RWPE1 (cell line): ENCODE measurements around the gene USP2.

Source experiments
- CTCF ChIA-PET: fragments of 350-600 bp; sonication (Branson Sonifier 250); formaldehyde crosslinking; extraction: SDS; loops from one replicate; lab custom pipeline; 2021; lab: Yijun Ruan, JAX
- POLR2A ChIA-PET: fragments of 400-600 bp; formaldehyde crosslinking; extraction: SDS; loops from one replicate; lab custom pipeline; 2020; ENCODE audit warnings: antibody characterized with exemption; ENCODE audit not compliant: low non-redundant PET; lab: Yijun Ruan, JAX
- DNase-seq: peaks from one replicate; pipeline ENCODE4 v3.0.0; 2012; ENCODE audit warnings: low spot score
- H3K27ac ChIP-seq: fragments of 450-650 bp; 2 replicates; pipeline ENCODE4 v1.5.1; 2017
- CTCF ChIP-seq: fragments of 450-650 bp; conservative IDR thresholded peaks from 2 replicates; pipeline ENCODE4 v1.5.1; 2017; ENCODE audit warnings: low read depth, mild to moderate bottlenecking

Gene USP2

GRCh38 chr11:119381181-119381988, at the start of gene USP2:
USP2 (minus strand) TSS chr11:119381690; CDS start chr11:119373480, 8,210 bp downstream.
- ChIA-PET CTCF (interaction anchor here (0.5 to 3.9 kb wide), 24 partner anchors 9 to 809 kb away, joined by 3 to 21 read pairs (median 4); partner anchors contain the start of gene C1QTNF5), POLR2A (no interaction called here)
- DNase-seq = peak; percentile 94
- H3K27ac ChIP-seq = peak within 1 kb of the TSS; percentile 53
- peak; percentile 96 for TF ChIP-seq CTCF

- CTCF ChIA-PET = interaction anchor here (0.6 kb wide), 1 partner anchor 302 kb away, joined by 3 read pairs; no protein-coding TSS in a partner anchor
Measured at GRCh38 chr11:119427279-119427678, 45.8 kb upstream of the USP2 start.

GRCh38 chr11:119426142-119426541, 44.7 kb upstream of the USP2 start:
- ChIA-PET CTCF (interaction anchor here (0.7 kb wide), 1 partner anchor 12 kb away, joined by 3 read pairs; no protein-coding TSS in a partner anchor), POLR2A (no interaction called here)
- DNase-seq = no peak
- no peak overlapping the region for H3K27ac ChIP-seq
- TF ChIP-seq CTCF = no peak

More at GRCh38 chr11:119427279-119427678, 45.8 kb upstream of the USP2 start:
- POLR2A ChIA-PET = no interaction called here
- no peak for TF ChIP-seq CTCF
- H3K27ac ChIP-seq = no peak overlapping the region
- DNase-seq = peak; percentile 83

GRCh38 chr11:119424775-119425174, 43.3 kb upstream of the USP2 start:
- ChIA-PET CTCF (no interaction called here), POLR2A (no interaction called here)
- no peak for DNase-seq
- TF ChIP-seq CTCF = no peak
- H3K27ac ChIP-seq = no peak overlapping the region

GRCh38 chr11:119424276-119424675, 42.8 kb upstream of the USP2 start:
- POLR2A ChIA-PET = no interaction called here
- CTCF ChIA-PET = no interaction called here
- DNase-seq = no peak
- TF ChIP-seq CTCF = no peak
- H3K27ac ChIP-seq = no peak overlapping the region

- no peak overlapping the region for H3K27ac ChIP-seq
- ChIA-PET CTCF (interaction anchor here (0.8 kb wide), 1 partner anchor 51 kb away, joined by 4 read pairs; no protein-coding TSS in a partner anchor), POLR2A (interaction anchor here (0.6 kb wide), 1 partner anchor 9 kb away, joined by 6 read pairs; no protein-coding TSS in a partner anchor)
- no peak for DNase-seq
- TF ChIP-seq CTCF = no peak
Measured at GRCh38 chr11:119423509-119424254, 42.2 kb upstream of the USP2 start.
